GM21717 (cell line): ENCODE results near the gene SEC14L5.
"Not testable (repeated sequence)": the region's sequence is repeated elsewhere in the genome, so short reads cannot be mapped to it uniquely, and the experiment has no call there.

ENCODE experiments used
- ATAC-seq: cut with Tn5 transposase; IDR thresholded peaks from one replicate; pipeline ENCODE4 v1.9.1; 2021; ENCODE audit warnings: mild to moderate bottlenecking, moderate library complexity; ENCODE audit not compliant: unreplicated experiment

Gene SEC14L5

DNA sequence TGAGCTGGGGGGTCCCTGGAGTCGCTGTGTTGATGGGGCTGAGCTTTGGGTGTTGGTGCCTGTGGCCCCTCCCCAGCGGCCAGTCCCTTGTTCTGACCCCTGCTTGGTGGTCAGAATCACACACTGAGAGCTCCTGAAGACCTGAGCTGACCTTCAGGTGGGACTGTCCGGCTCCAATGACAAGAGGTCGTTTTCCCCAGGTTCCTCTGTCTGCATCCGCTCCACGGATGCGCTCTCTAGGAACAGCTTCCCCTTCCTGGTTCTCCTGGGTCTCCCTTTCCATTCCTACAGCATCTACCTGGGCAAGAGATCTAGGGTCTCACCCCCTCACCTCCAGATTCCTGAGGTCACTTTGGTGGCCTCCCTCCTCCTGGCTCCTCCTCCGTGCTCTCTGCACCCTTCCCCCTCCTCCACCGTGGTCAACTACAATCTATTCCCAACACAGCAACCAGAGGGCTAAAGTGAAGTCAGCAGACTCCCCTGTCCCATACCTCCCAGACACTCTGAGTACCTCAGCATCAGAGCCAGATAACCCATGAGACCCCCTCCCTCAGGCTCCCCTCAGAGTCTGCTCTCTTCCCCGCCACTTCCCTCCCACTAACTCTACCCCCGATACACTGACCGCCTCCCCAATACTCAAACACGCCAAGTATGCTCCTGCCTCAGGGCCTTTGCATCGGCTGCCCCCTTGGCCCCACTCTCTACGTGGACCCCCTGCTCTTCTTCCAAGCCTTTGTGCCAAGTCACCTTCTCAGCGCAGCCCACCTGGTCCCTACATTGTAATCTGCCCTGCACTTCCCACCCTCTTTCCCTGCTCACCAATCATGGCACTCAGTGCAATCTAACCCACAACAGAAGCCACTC is 9.0 kb upstream of the SEC14L5 start:
- no peak for ATAC-seq

DNA sequence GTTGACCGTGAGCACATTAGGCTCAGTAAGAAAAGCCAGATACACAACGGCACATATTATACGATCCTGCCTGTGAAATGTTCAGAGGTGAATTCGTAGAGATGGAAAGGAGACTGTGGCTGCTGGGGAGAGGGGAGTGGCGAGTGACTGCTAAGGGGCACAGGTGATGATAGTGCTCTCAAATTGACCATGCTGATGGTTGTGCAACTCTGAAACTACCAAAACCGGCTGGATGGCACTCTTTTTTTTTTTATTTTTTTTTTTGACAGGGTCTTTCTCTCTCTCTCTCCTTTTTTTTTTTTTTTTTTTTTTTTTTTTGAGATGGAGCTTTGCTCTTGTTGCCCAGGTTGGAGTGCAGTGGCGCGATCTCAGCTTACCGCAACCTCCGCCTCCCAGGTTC is 8.1 kb upstream of the SEC14L5 start:
- ATAC-seq, result no peak

DNA sequence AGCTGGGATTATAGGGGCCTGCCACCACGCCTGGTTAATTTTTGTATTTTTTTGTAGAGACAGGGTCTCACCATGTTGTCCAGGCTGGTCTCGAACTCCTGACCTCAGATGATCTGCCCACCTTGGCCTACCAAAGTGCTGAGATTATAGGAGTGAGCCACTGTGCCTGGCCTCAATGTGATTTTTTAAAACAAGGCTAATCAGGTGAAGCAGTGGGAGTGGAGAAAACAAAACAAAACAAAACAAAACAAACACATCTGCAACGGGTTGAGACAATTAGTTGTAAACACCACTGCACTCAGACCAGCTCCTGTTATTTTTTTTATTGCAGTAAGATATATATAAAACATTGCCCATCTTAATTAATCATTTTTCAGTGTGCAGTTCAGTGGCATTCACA is 6.5 kb upstream of the SEC14L5 start:
- not testable (repeated sequence) for ATAC-seq

DNA sequence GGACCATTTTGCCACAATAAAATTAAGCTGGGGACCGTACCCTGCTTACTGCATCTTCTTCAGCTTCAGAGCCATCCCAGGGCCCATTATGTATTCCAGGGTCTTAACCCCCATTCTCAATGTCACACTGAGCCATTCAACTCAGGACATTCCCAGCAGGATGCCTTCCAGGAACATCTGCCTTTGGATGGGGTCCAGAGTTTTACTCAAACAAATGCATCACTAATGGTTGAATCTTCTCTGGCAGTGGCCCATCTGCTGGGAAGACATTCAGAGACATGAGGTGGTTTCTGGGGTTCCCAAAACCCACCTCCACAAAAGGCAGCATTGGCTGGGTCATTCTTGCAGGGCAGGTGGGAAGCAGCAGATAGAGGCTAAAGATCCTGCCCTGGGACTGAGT is 3.4 kb upstream of the SEC14L5 start:
- ATAC-seq, result no peak

DNA sequence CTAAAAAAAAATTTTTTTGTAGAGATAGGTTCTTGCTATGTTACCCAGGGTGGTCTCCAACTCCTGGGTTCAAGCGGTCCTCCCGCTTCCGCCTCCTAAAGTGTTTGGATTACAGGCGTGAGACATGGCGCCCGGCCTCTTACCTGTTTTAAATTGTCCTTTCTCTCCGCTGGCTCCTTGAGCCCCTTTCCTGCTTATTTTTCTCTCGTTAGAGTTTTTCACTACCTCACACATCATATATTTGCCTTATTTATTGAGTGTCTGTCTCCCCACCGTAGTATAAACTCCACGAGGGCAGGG is 760 bp upstream of the SEC14L5 start:
- ATAC-seq, result no peak

DNA sequence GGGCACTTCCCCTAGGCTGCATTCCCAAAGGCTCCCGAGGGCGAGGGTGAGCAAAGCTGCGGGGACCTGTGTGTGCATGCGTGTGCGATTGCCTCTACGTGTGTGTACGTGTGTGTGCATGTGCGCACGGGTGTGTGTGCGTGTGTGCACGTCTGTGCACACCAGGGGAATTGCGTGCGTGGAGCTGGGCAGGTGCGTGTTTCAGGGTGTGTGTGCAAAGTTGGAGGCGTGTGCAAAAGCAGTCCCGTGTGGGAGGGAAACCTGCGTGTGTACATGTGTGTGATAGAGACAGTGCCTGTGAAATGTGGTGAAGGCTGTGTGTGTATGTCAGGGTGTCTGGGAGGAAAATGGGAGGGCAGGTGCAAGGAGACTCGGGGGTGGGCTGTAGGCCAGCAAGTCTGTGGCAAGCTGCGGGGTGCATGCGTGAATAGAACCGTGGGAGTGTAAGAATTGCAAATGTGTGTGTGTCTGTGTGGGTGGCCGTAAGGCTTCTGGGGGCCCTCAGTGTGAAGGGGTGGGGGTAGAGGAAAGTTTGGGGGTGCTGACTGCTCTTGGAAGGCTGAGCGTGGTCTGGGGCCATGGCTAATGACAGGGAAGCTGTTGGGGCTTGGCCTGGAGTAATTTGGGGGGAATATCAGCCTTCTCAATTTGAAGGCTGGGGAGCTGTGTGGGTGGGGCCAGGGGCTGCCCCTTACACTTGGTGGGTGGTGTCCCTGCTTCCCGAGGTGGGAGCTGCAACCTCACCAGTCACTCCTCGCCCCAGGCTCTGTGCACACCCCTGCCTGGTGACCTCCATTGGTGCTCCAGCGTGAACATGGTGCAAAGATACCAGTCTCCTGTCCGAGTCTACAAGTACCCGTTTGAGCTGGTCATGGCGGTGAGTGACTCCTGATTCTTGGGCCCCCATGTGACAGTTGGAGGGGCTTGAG is 644 bp downstream of the SEC14L5 start:
- ATAC-seq, result no peak

DNA sequence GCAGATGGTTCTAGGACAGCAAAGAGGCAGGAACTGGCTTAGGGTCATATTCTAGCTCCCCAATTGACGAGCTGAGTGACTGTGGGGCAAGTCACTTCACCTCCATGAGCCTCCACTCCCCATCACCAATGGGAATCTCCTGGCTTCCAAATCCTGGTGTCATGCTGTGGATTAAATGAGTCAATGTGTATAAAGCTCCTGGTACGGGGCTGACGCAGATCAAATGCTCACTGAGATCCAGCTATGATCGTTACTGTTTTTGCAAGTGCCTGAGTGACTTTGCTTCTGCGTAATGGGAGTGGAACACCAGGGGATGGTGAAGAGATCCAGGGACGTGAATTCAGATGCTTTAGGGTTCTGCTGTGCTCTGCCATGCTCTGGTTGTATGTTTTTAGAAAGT is 2.4 kb downstream of the SEC14L5 start:
- ATAC-seq, result no peak

DNA sequence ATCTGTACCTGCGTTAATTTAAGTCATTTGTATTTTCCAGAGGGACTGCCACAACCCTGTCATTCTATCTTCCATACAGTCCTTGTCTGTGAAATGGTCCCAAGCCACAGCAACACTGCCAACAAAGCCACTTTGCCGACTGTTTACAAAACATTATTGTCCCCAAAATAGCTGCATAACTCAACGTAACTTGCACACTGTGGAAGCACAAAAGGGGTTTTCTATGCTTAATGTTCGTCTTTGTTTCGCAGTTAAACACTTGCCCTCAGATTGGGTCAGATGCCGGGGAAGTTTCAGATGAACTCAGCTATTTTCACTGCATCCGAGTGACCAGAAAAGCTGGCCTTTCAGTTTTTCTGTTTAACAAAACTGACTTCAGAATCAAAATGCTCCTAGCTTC is 4.6 kb downstream of the SEC14L5 start:
- ATAC-seq, result no peak

DNA sequence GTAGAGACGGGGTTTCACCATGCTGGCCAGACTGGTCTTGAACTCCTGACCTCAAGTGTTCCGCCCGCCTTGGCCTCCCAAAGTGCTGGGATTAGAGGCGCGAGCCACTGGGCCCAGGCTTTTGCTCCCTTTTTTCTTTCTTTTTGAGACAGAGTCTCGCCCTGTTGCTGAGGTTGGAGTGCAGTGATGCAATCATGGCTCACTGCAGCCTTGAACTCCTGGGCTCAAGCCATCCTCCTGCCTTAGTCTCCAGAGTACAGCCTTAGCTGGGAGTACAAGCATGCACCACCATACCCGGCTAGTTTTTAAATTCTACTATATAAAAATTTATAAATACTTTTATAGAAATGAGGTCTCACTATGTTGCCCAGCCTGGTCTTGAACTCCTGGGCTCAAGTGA is 5.4 kb downstream of the SEC14L5 start:
- ATAC-seq, result not testable (repeated sequence)

DNA sequence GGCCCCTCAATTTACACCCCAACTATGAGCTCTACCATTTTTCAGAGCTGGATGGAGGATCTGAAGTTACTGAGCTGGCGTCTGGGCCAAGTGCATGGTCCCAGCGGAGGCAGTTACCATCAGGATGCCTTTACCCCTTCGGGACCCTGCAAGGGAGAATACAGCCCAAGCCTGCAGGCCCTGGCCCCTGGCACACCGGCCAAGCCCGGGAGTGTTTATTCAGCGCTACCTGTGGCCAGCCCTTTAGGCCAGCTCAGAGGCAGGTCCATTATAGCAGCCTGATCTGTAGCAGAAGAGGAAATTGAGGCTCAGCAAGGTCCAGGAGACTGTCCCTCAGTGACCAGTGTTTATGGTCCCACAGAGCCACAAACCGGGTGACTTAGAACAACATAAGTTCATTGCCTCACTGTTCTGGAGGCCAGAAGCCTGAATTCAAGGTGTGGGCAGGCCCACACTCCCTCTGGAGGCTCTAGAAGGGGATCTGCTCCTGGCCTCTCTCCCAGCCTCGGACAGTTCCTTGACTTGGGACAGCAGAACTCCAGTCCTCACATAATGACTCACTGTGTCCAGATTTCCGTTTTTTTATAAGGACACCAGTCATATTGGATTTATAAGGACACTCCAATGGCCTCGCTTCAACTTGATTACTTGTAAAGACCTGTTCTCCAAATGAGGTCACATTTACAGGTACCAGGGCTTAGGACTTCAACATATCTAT is 8.8 kb downstream of the SEC14L5 start:
- ATAC-seq, result no peak

DNA sequence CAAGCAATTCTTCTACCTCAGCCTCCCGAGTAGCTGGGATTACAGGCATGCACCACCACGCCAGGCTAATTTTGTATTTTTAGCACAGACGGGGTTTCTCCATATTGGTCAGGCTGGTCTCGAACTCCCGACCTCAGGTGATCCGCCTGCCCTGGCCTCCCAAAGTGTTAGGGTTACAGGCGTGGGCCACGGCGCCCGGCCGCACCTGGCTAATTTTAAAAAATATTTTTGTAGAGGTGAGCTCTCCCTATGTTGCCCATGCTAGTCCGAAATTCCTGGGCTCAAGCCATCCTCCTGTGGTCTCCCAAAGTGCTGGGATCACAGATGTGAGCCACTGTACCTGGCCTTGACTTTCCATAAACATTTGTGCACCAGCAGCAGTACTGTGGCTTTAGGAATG is 10.1 kb downstream of the SEC14L5 start:
- not testable (repeated sequence) for ATAC-seq

DNA sequence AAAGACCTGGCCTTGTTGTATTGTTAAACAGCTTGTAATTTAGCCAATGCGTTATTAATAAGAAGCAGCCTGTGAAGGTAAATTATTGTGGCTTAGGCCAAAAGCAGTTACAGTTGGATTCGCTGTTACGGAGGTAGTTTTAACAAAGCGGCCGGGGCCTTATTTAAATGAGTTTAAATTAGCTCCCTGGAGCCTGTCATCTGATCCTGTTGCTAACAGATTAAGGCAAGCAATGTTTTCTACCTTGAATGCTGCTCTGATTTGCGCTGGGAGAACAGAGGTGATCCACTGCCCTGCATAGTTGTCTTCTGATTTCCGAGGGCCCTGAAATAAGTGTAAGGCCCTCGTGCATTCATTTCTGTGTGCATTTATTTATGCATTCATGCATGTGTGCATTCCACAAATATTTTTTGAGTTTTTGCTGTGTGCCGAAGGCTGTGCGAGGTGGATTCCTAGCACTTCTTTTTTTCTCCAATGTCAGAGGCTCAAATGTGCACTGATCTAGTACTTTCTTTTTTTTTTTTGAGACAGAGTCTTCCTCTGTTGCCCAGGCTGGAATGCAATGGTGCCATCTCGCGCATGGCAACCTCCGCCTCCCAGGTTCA is 10.9 kb downstream of the SEC14L5 start:
- no peak for ATAC-seq

DNA sequence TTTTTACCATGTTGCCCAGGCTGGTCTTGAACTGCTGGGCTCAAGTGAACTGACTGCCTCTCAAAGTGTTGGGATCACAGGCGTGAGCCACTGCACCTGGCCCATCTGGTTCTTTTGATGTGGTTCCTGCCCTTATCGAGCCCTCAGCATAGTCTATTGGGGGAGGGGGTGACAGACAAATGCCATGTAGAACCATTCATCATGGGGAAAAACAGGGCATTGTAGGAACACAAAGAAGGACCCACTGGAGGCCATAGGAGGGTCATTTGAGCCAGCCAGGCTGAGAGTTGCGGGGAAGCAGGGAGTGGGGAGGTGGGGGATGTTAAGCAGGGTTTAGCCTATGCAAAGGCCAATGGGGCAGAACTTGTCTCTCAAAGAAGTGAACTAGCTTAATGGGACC is 11.9 kb downstream of the SEC14L5 start:
- no peak for ATAC-seq

DNA sequence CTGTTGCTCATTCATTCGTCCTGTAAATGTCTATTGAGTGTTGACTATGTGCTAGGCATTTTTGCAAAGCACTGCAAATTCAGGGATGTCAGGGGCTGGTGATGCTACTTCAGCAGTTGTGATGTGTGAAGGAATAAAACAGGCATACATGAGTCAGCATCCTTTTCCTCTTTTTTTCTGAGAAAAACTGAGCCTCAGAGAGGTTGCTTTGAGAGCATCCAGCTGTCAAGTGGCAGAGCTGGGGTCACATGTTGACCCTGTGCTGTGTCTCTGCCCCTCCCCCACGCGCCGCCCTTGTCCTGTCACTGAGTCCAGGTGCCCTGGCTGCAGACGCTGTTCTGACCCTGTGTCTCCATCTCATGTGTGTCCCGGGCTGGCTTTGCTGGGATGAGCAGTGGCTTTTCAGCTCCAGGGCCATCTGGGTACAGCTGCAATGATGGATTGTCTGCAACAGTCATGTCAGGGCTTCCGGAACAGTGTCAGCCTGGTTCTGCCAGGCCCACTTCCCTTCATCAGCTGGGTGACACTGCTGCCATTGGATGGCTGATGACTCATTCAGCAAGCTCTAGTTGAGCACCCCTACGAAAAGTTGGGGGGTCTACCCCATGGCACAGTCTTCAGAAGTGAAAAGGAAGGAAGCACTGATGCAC is 14.9 kb downstream of the SEC14L5 start:
- no peak for ATAC-seq

DNA sequence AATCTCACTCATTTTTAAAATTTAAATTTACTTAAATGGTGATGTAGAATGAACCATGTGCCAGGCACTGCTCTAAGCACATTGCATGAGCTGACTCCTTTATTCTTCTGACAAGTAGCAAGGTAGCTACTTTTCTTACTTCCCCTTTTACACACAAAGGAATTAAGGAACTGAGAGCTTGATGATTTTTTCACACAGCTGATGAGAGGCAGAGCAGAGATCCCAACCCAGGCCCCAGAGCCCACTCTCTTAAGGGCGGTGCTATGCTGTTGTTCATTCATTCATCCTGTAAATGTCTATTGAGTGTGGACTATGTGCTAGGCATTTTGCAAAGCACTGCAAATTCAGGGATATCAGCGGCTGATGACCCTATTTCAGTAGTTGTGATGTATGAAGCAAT is 17.9 kb downstream of the SEC14L5 start:
- ATAC-seq, result peak; percentile 86

DNA sequence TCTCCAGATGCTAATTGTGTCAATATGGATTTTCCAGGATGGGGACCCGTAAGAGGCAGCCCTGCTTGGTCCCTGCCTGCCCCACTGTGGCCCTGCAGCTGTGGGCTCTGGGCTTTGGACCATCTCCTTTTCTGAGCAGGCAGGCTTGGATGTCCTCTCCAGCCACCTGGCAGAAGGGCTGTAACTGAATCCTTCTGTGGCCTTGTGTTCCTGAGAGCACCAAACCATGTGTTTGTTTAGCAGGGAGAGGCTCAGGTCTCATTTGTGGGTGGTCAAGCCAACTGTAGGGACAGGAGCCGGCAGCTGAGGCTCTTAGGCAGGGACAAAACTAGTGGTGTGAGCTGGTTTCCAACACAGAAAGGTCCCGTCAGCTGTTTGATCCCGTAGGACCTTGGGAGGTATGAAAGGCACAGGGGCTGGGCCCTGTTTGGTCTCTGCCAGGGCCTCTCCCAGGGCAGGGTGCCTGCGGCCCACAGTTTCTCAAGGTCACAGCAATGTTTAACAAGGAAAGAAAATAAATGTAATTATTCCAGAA is 18.5 kb downstream of the SEC14L5 start:
- no peak for ATAC-seq

DNA sequence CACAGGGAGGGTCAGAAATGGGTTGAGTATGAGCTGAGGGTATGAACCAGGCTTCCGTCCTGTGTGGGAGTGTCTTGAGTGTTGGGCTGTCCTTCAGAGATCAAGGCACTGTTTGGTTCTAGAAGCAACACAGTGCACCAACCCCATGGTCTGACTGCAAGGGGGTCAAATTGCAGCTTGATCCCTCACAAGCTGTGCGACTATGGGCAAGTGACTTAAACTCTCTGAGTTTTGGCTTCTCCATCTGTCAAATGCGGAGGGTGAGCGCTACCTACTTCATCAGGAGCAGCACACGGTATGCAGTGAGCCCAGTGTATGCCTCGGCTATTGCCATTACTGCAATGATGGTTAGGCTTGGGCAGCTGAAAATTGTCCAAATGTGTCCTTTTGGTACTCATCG is 21.0 kb downstream of the SEC14L5 start:
- no peak for ATAC-seq

DNA sequence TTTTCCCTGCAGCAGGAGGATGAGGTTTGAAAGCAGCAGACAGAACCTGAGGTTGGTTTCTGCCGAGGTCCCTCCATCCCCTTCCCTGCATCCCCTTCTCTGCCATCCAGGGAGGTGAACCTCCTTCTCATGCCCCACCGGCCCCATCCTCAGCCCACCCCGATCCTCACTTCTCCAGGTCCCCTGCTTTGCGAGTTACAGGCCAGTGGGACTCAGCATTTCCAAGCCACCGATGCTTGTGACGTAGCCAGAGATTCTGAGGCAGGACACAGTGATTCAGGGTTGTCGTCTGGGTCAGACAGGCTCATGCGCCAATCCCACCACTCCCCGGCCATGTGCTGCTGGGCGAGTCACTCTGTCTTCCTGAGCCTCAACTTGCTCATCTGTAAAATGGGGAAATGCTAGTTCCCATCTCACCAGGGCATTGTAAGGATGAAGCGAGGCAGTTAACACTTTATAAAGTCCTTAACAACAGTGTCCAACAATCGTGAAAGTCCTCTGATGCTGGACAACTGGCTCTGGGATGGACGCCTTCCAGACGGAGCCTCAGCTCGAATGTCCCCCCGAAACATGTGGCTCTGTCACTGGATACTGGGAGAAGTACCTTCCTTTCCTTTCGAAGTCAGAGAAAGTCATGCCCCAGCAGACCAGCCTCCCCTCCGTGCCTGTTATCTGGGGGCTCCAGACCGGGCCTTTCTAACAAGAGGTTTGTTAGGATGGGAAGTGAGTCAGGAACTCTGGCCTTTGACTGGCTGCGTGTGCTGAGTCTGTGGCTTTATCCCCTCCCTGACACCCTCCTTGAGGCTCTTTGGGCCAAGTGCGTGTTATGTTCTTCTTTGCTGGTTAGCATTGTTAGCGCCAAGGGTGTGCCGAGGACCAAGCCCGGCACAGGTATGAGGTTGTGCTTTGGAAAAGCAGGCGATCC is 21.9 kb downstream of the SEC14L5 start:
- ATAC-seq, result no peak

DNA sequence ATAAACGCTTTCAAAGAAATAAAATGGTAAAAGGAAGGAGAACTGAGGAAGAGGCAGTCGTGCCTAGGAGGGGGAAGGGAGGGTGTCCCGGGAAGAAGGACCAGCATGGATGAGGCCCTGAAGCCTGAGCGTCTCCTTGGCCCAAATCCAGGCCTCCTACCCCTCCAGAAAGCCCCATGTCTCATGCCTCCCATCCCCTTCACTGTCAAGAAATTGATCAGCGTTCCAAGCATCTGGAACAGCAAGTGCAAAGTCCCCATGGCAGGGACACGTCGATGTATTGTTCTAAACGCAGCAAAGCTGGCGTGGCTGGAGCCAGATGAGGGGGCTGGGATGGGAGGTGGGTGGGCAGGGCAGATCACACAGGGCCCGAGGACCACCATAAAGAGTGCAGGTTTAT is 22.6 kb downstream of the SEC14L5 start:
- no peak for ATAC-seq
